DMS153 treated with DMSO at 0.1 percent for 48 hours (cell line): Measurements from ENCODE around the gene CSHL1.

ENCODE experiments used
- DNase-seq: peaks from one replicate; lab custom pipeline; 2025; ENCODE audit not compliant: unreplicated experiment; lab: John Stamatoyannopoulos, UW

CSHL1 gene

DNA sequence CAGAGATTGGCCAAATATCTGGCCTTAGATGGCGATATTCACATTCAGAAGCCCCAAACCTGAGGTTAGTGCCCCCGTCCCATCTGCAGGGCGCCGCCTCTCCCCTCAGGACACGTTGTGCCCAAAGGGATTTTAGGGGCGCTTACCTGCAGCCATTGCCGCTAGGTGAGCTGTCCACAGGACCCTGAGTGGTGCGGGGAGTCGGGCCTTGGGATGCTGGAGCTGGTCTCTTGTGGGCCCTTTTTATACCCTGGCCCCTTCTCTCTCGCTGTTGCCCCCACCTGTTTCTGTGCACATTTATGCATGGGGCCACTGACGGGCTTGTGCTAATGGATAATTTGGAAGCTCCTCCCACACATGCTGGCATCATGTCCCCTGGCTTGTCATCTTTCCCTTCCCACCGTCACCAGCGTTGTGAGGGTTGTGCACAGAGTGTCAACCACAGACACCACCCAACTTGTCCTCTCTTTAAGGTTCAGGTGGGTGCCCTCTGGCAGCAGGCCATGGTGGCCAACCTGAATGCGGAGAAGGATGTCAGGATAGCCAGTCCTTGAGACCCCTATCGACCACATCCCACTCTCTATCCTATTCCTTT is at the start of gene CSHL1:
Gene CSHL1 (minus strand): TSS at position 218 of the 595 bp plus-strand sequence. CDS start 62 bp downstream, at position 156.
- DNase-seq: no peak

DNA sequence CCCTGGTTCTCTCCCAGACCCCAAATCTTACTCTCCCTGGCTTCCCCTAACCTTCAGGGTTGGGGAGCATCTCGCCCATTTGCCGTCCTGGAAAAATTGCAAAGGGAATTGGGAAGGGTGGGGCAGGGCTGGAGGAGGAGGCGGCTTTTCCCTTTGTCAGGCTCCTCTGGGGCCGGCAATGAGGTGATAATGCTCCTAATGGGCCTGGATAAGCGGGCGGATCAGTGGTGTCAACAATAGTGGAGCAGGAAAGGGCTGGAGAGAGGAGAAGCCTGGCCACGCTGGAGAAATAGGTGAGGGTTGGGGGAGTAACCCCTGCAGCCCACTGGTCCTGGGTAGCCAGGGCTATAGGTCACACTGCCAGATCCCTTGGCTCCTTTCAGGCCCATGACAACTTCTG is 49.4 kb upstream of the CSHL1 start:
- DNase-seq: no peak

DNA sequence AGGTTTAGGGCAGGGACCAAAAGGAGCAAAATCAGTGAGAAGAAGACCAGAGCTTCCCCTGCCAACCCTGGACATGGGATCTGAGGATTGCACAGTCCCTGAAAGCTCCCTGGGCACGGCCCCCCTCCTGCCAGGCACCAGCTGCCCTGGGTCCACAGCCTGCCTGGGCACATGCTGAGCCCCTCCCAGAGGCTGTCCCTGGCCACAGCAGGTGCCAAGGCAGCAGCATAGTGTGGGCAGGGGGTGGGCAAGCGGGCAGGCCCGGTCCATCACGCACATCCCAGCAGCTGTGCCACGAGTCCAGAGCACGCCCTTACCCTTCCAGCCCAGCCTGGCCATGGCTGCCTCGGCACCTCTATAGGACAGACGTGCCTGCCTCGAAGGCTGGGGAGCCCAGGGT is 48.9 kb upstream of the CSHL1 start:
- DNase-seq: no peak

DNA sequence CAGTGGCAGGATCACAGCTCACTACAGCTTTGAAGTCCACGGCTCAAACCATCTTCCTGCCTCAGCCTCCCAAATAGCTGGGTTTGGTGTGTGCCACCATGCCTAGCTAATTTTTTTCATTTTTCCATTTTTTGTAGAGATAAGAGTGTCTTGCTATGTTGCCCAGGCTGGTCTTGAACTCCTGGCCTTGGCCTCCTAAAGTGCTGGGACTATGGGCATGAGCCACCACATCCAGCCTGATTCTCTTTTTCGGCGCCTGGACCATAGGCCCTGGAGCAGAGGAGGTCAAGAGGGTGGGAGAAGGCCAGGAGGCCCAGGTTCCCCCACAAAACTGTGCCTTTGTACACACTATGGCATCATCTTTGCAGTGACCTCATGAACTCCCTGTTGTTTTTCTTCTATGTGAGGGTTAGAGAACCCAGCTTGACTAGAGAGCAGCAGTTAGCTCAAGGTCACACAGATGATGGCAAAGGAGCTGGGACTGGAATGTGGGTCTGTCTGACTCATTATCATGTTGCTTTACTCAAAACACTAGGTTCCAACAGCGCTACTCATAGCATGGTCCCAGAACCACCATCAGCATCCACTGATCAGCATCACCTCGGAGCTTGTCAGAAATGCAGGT is 45.4 kb upstream of the CSHL1 start:
- no peak for DNase-seq

DNA sequence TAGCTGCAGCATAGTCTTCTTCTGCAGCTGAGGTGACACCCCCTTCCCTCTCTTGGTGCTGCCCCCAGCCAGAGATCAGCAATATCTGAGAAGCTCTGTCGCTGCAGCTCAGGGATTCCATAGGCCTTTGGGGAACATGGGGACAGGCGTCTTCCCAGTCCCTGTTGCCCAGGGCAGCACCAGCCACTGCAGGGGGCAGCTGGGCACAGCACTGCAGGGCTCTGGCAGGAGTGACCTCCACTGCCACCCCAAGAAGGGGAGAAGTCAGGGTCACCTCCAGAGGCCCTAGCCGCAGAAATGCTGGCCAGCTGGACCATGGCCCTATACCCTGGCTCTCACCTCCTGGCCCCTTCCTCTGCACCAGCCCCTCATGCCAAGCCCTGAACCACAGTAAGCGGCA is 44.7 kb upstream of the CSHL1 start:
- no peak for DNase-seq

DNA sequence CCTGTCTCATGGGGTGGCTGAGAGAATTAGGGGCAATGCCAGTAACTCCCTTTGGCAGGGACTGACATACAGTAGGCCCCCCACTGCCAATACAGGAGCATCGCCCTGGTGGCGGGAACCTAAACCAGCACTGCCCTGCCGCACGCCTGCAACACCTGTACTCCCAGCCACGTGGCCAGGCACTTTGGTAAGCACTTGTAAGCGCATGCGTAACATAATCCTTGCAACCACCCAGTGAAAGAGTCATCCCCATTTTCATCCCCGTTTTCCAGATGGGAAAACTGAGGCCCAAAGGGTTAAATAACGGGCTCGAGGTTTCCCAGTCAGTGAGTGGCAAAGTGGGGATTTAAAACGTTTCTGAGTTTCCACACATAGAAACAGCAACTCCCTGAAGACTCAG is 44.2 kb upstream of the CSHL1 start:
- DNase-seq: no peak

DNA sequence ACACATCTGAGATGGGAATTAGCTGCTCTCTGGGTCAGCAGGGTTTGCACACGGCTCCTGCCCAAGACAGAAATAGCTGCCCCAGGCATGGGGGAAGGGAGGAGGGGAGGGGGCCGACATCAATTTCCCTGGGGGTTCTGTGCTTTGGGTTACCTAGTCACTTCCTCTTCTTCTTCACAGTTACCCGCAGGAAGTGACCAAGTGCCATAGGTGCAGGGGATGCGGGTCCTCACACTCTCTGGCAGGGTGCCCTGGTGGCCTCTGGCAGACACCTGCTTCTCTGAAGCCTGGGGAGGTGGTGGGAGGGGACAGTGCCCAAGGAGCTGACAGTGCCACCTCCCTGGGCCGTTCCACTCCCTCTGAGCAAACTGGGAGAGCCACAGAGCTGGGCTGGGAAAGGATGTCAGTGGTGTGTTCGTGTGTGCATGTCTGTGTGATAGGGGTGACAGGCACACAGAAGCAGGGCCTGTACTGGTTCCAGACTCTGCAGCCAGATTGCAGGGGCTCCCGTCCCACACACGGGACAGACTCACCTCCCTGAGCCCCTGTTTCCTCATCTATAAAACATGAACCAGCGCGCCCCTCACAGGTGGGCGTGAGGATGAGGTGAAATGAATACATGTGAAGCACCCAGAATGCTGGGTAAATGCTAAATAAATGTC is 43.5 kb upstream of the CSHL1 start:
- no peak for DNase-seq

DNA sequence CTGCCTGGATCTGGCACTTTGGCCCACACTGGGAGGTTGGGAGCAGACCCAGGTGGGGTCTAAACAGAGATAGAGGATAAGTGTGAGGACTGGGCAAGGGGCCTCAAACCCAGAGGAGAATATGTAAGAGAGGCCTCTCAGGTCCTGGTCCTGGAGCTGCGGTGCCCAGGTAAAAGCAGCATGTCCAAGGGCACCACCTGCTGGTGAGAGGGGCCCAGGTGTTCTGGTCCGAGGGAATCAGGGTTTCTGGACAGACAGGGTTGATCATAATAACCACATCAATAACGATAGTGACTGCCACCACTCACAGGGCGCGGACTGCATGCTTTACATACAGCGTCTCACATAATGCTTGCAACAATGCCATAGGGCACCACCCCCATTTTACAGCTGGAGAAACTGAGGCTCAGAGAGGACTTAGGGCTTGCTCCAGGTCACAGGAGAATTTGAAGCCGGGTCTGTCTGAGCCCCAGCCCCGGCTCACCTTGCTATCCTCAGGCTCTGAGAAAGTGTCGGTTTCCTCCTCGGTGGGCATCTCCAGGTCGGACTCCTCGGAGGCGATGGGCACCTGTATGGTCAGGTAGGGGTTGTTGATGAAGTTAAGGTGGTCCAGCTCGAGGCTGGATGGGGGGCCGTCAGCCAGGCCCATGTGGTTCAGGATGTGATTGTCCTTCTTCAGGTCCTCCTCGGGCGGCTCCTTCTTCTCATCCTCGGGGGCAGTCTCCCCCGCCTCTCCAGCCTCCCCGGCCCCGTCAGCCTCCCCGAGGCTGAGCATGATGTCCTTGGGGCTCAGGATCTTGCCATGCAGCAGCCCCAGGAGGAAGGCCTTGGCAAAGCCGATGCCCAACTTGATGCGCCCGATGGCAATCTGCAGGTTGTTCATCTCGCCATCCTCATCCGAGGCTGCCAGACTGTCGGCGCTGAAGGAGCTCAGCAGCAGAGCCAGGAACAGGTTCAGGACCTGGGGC is 40.2 kb upstream of the CSHL1 start:
- peak; percentile 10 for DNase-seq

DNA sequence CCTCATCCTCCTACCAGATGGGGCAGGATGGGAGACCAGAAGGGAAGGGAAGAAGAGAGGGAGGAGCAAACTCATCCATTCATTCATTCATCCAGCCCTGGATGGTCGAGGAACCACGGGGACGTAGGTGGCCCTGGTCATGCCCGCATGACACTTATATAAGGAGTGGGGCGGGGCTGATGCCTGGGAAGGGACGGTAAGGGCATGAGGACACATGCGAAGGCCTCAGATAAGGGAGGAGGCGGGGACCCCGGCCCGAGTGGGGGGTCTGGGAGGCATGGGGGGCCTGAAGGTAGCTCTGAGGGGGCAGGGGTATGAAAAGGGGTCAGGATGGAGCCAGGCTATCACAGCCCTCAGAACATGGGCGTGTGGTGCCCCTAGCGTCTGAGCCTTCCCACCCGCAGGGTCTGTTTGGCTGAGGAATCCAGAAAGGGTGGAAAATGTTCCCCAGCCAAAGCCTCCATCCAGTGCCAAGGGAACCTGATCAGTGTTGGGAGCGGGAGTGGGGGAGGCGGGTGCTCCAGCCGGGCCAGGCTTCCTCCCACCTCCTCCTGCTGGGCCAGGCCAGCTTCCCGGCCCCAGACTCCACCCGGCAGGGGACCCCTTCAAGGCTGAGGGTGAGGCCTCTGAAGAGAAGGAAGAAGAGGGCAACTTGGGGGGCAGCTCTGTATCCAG is 38.7 kb upstream of the CSHL1 start:
- no peak for DNase-seq

DNA sequence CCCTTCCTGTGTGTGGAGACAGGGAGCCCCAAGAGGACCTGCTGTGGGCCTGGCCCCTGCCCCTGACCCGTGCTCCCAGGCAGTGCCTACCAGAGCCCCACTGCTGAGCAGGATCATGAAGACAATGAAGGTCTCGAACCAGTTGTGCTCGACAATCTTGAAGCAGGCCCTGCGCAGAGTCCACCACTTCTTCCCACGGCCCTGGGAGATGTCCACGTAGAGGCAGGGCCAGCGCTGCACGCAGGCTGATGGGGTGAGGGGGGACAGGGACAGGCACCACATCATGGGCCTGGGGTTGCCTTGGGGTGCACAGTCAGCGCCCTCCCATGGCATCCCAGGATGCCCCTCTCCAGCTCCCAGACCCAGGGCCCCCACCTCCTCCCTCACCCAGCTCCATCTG is 37.5 kb upstream of the CSHL1 start:
- no peak for DNase-seq

DNA sequence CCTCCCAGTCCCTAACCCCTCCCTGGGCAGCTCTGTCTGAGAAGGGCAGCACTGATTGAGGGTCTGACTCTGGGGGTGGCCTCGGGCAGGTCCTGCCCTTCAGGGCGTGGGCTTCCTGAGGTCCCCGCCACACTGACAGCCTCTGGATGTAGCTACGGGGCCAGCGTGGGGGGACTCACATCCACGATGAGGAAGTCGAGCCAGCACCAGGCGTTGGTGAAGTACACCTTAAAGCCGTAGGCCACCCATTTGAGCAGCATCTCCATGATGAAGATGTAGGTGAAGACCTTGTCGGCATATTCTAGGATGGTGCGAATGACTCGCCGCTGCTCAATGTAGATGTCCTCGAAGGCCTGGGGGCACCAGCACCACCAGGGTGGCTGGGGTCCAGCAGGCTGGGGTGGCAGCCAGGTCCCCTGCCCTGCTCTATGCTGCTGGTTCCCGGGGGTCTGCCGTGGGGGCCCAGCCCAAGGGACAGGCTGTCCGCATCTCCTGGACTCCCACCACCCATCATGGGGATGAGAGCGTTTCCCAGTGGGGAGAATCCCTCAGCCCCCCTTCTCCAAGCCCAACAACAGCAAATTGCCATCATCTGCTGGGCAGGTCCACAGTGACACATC is 36.8 kb upstream of the CSHL1 start:
- DNase-seq: no peak

DNA sequence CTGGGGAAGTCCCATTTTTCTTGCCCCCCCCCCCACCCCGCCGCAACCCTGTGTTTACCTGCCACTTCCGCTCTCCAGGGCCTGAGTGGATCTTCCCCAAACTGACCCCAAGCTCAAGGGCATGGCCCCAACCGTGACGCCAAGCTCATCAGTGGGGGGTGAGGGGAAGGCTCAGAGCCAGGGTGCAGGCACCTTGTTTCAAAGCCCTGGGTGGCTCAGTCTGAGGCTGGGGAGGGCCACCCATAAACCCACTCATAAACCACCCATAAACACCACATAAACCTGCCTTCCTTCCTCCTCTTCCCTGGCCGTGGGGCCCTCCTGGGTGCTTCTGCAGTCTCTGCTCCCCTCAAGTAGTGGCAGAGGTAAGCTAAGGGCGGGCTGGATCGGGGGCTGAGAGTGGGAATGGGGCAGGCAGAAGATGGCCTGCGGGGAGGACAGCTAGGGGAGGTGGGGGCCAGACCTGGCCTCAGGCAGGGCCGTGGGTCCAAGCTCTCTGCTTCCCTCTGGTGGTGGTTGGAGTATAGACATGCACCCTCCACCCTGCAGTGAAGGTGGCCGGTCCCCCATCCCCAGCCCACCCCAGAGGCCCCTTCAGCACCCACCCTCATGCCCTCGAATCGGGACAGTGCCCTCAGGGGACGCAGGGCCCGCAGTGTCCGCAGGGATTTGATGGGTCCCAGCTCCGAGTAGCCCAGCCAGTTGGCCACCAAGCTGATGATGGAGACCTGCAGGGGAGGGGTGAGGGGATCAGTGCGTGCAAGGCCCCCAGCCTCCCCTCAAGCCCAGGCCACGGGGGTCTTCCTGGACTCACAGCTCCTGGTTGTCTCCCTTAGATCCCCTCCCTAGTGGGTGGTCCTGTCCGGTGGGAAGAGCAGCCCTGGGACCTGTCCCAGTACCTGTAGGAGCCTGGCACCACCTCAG is 35.6 kb upstream of the CSHL1 start:
- no peak for DNase-seq

DNA sequence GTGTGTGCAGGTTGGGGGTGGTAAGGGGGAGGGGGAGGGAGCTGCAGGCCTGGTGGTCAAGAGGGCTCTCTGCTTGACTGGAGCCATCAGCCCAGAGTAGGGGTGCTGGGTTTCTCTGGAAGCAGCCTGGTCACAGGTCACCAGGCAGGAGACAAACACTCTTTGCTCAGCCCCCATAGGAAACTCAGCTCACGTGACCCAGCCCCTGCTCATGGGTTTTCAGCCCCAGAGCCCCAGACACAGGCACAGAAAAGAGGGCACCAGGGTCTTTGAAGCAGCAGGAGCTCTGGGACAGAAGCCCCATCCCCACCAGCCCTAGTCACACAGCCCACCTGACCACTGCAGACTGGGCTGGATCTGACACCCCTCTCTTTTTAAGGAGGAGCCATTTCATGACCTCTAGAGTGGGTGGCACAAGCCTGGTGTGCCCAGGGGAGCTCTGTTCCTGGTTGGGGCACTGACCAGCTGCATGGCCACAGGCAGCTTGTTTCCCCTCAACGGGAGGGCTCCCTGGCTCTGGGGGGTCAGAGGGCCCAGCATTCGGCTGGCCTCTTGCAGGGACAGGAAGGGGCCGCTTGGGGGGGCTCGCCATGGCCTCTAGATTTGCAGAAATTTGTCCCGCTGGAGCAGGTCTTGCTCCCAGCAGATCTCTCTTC is 34.9 kb upstream of the CSHL1 start:
- no peak for DNase-seq

DNA sequence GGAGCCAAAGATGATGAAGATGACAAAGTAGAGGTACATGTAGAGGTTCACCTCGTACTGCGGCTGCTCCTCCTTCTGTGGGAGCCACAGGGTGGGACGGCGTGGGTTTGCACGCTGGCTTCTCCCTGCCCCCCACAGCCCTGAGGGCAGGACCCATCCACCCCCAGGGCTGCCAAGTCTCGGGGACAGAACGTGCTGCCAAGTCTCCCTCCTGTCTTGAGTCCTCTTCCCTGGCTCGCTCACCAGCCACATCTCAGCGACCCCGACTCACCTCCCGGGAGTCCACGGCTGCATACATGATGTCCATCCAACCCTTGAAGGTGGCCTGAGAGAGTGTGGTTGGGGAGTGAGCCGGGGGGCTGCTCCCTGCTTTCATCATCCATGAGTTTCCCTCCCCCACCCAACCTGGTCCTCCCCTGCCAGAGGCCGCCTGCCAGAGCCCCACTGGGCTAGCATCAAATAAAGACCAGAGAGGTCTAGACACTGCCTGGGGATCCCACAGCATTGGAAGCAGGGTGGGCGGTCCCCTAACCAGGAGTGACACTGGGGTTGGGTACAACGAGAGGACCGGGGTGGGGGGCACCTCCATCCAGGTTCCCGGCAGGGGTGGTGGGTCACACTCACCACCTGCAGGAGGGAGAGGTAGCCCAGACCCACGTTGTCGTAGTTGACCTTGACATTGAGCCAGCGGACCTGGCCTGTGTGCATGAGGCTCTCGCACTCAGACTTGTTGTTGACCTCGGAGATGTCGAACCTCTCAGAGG is 33.9 kb upstream of the CSHL1 start:
- no peak for DNase-seq

DNA sequence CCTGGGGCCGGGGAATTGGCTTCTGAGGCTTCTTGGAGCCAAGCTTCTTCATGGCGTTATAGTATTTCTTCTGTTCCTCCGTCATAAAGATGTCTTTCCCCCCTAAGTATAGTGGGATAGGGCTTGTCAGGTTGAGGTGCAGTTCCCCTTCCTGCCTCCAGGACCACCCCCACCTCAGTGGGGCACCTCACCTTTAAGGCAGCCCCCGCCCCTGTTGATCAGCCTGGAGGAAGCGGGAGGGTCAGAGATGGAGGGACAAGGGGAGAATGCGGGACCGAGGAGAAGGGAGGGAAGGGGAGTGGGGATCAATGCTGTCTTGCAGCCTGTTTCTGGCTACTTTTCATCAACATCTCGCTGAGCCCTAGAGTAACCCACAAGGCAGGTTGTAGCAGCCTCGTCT is 32.7 kb upstream of the CSHL1 start:
- DNase-seq: no peak

DNA sequence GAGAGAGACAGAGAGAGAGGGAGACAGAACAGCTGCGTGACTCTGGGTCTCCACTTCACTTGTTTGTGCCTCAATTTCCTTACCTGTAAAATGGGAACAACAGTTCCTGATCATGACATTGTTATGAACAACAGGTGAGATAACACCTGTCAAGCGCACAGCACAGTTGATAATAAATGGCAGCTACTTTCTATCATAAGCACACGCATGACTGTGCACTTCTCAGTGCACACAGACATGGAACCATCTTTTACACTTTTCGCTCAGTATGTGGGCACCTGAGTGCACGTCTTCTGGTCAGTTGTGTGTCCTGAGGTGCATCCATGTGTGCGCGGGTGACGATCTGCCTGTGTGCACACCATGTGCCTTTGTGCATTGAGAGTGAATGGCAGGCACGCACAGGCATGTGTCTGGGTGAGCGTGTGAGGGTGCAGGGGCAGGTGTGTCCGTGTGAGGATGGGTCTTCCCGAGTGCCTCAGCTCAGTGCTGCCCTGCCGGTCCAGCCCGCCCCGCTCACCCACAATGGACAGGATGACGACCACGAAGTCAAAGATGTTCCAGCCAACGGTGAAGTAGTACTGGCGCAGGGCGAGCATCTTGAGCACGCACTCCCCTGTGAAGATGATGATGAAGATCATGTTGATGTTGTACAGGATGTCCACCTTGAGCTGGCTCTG is 31.4 kb upstream of the CSHL1 start:
- DNase-seq: no peak

DNA sequence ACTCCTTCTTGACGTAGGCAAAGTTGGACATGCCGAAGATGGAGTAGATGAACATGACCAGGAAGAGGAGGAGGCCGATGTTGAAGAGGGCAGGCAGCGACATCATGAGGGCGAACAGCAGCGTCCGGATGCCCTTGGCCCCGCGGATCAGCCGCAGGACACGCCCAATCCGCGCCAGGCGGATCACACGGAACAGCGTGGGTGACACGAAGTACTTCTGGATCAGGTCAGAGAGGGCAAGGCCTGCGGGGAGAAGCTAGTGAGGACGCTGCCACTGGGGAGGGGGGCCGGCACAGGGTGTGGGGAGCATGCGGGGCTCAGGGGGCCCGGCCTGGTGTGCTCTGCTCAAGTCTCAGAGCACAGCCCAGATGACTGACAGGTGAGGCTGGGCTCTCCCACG is 30.7 kb upstream of the CSHL1 start:
- DNase-seq: no peak

DNA sequence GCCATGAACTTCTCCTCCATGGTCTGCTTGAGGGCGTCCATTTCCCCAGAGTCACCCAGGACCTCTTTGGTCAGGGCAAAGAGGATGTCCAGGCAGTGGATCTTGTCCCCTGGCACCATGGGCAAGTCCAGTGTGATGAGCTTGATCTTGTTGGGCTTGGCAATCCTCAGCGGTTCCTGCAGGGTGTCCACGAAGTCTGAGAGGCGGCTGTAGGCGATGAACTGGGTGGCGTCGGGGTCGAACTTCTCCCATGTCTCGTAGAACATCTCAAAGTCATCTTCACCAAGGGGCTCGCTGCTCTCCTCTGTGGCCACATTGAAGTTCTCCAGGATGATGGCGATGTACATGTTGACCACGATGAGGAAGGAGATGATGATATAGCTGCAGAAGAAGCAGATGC is 30.1 kb upstream of the CSHL1 start:
- no peak for DNase-seq
